ENCODE data around the gene ACOX3.

The ACOX3 gene

DNA sequence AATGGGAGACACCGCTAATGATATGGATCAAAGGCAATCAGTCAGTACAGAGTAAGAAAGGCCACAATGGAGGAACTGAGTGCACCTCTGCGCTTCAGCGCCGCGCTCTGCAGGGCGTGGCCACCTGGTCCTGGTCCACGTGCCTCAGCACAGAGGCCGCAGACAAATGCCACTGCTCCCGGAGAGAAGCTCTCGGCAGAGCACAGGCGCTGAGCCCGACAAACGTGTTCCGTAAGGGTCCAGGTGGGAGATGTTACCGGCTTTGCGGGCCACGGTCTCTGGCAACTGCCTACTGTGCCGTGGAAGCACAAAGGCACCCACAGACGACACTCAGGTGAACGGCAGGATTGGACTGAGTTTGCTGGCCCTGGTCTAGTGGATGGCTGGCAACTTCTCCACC is 68.9 kb downstream of the ACOX3 start:
- Histone ChIP-seq H3K4me3 (ENCODE audit: low read depth, low read length) (no peak overlapping the region), H3K9me3 (ENCODE audit: control insufficient read depth, insufficient read depth, low read depth, low read length) (no peaks in the 10 kb centered on the region), H3K36me3 (ENCODE audit: control insufficient read depth in 2 of 2, insufficient read depth in 1 of 2, low read length in 2 of 2) (no peaks in the 10 kb centered on the region), H3K27ac (ENCODE audit: extremely low read depth, low read depth, low read length) (no peak overlapping the region), H3K4me1 (ENCODE audit: control insufficient read depth, insufficient read depth, low read length) (no peaks in the 10 kb centered on the region)
- POLR2A ChIA-PET = no interaction called here
- TF ChIP-seq ZIC2 (tag by site-specific recombination; IDR thresholded peaks at IDR 0.05) (no peak), PRDM6 (tag by site-specific recombination; IDR thresholded peaks at IDR 0.05) (no peak), OSR2 (tag by site-specific recombination; IDR thresholded peaks at IDR 0.05) (no peak), FEZF1 (tag by site-specific recombination; IDR thresholded peaks at IDR 0.05) (no peak)
- TF ChIP-seq, protein P1, sequence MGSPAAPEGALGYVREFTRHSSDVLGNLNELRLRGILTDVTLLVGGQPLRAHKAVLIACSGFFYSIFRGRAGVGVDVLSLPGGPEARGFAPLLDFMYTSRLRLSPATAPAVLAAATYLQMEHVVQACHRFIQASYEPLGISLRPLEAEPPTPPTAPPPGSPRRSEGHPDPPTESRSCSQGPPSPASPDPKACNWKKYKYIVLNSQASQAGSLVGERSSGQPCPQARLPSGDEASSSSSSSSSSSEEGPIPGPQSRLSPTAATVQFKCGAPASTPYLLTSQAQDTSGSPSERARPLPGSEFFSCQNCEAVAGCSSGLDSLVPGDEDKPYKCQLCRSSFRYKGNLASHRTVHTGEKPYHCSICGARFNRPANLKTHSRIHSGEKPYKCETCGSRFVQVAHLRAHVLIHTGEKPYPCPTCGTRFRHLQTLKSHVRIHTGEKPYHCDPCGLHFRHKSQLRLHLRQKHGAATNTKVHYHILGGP (tag by site-specific recombination; IDR thresholded peaks at IDR 0.05) = no peak
- TF ChIP-seq, protein P2, sequence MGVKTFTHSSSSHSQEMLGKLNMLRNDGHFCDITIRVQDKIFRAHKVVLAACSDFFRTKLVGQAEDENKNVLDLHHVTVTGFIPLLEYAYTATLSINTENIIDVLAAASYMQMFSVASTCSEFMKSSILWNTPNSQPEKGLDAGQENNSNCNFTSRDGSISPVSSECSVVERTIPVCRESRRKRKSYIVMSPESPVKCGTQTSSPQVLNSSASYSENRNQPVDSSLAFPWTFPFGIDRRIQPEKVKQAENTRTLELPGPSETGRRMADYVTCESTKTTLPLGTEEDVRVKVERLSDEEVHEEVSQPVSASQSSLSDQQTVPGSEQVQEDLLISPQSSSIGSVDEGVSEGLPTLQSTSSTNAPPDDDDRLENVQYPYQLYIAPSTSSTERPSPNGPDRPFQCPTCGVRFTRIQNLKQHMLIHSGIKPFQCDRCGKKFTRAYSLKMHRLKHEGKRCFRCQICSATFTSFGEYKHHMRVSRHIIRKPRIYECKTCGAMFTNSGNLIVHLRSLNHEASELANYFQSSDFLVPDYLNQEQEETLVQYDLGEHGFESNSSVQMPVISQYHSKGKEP (tag by site-specific recombination; IDR thresholded peaks at IDR 0.05) = no peak
- CTCF ChIA-PET = no interaction called here

- Histone ChIP-seq H3K4me3 (ENCODE audit: low read depth, low read length) (no peak overlapping the region), H3K9me3 (ENCODE audit: control insufficient read depth, insufficient read depth, low read depth, low read length) (no peaks in the 10 kb centered on the region), H3K4me1 (ENCODE audit: control insufficient read depth, insufficient read depth, low read length) (no peaks in the 10 kb centered on the region), H3K27ac (ENCODE audit: extremely low read depth, low read depth, low read length) (no peak overlapping the region), H3K36me3 (ENCODE audit: control insufficient read depth in 2 of 2, insufficient read depth in 1 of 2, low read length in 2 of 2) (no peaks in the 10 kb centered on the region)
- POLR2A ChIA-PET = no interaction called here
- TF ChIP-seq ZNF747 (tag by site-specific recombination; IDR thresholded peaks at IDR 0.05) (no peak), ZNF354C (tag by site-specific recombination; IDR thresholded peaks at IDR 0.05; ENCODE audit: borderline replicate concordance, low read depth) (no peak), ZBTB20 (tag by site-specific recombination; IDR thresholded peaks at IDR 0.05) (no peak), ZNF529 (tag by site-specific recombination; IDR thresholded peaks at IDR 0.05; ENCODE audit: insufficient replicate concordance) (no peak), HOXD13 (CRISPR knock-in tag; IDR thresholded peaks at IDR 0.05; ENCODE audit: borderline replicate concordance) (no peak), GLIS1 (tag by site-specific recombination; IDR thresholded peaks at IDR 0.05) (no peak), ZFP37 (tag by site-specific recombination; IDR thresholded peaks at IDR 0.05) (no peak), SCRT2 (tag by site-specific recombination; IDR thresholded peaks at IDR 0.05) (no peak), ZNF473 (tag by site-specific recombination; IDR thresholded peaks at IDR 0.05) (no peak), ZNF174 (tag by site-specific recombination; IDR thresholded peaks at IDR 0.05) (no peak), ZBTB8A (tag by site-specific recombination; IDR thresholded peaks at IDR 0.05) (no peak)
- TF ChIP-seq, protein P3, sequence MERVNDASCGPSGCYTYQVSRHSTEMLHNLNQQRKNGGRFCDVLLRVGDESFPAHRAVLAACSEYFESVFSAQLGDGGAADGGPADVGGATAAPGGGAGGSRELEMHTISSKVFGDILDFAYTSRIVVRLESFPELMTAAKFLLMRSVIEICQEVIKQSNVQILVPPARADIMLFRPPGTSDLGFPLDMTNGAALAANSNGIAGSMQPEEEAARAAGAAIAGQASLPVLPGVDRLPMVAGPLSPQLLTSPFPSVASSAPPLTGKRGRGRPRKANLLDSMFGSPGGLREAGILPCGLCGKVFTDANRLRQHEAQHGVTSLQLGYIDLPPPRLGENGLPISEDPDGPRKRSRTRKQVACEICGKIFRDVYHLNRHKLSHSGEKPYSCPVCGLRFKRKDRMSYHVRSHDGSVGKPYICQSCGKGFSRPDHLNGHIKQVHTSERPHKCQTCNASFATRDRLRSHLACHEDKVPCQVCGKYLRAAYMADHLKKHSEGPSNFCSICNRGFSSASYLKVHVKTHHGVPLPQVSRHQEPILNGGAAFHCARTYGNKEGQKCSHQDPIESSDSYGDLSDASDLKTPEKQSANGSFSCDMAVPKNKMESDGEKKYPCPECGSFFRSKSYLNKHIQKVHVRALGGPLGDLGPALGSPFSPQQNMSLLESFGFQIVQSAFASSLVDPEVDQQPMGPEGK (tag by site-specific recombination; IDR thresholded peaks at IDR 0.05) = no peak
- CTCF ChIA-PET = no interaction called here
These were observed 69.5 kb downstream of the ACOX3 start for GRCh38 chr4:8370835-8371595.
